Activated CD8-positive, alpha-beta T cell treated with anti-CD3 and anti-CD28 coated beads, Interleukin-2, amount 10 ng/mL, durations not matched to agents 7 days and 5 days (primary cell): ENCODE results near the gene HM13. TPM values are rescaled to one million over a fixed set of nuclear protein-coding genes. Genes with fewer than 3 reads are reported as not detected.
A peak's percentile ranks its signal among the peaks of the same experiment; 100 is the strongest.
"Not testable (repeated sequence)": the region's sequence is repeated elsewhere in the genome, so short reads cannot be mapped to it uniquely, and the experiment has no call there.

Experiments used
- ATAC-seq: fragments of 150-1000 bp; cut with Tn5 transposase; one replicate; pipeline ENCODE4 v1.10.0; 2021; ENCODE audit warnings: moderate library complexity
- CTCF ChIA-PET: fragments of 350-600 bp; sonication (Branson Sonifier 250); formaldehyde crosslinking; loops from one replicate; lab custom pipeline; 2021; ENCODE audit warnings: antibody characterized with exemption; lab: Charles Lee
- POLR2A ChIA-PET: fragments of 350-600 bp; sonication (Branson Sonifier 250); formaldehyde crosslinking; loops from one replicate; lab custom pipeline; 2021; ENCODE audit warnings: antibody characterized with exemption; lab: Charles Lee
- DNase-seq: peaks from one replicate; pipeline ENCODE4 v3.0.0-alpha.2; 2020
- H3K27ac Mint-ChIP-seq: one replicate; pipeline ENCODE4 v1.8.0; 2021; ENCODE audit warnings: mild to moderate bottlenecking, mixed read lengths
- H3K27me3 Mint-ChIP-seq: one replicate; pipeline ENCODE4 v1.8.0; 2021; ENCODE audit warnings: low read depth, mixed read lengths
- H3K36me3 Mint-ChIP-seq: one replicate; pipeline ENCODE4 v1.8.0; 2021; ENCODE audit warnings: low read depth, mixed read lengths
- H3K4me1 Mint-ChIP-seq: one replicate; pipeline ENCODE4 v1.8.0; 2021; ENCODE audit warnings: low read depth, mixed read lengths
- H3K4me3 Mint-ChIP-seq: one replicate; pipeline ENCODE4 v1.8.0; 2021; ENCODE audit warnings: mild to moderate bottlenecking, mixed read lengths
- H3K9me3 Mint-ChIP-seq: one replicate; pipeline ENCODE4 v1.8.0; 2022; ENCODE audit warnings: mixed read lengths; ENCODE audit not compliant: insufficient read depth
- total RNA-seq, 2 experiments: library from RNA; stranded (reverse); gene quantifications; one replicate each; pipeline ENCODE4 v1.2.3, GENCODE V29; 2021

The HM13 gene, protein sequence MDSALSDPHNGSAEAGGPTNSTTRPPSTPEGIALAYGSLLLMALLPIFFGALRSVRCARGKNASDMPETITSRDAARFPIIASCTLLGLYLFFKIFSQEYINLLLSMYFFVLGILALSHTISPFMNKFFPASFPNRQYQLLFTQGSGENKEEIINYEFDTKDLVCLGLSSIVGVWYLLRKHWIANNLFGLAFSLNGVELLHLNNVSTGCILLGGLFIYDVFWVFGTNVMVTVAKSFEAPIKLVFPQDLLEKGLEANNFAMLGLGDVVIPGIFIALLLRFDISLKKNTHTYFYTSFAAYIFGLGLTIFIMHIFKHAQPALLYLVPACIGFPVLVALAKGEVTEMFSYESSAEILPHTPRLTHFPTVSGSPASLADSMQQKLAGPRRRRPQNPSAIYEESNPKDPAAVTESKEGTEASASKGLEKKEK
- 100 to 1,000 TPM; 117 to 127 TPM for total RNA-seq

DNA sequence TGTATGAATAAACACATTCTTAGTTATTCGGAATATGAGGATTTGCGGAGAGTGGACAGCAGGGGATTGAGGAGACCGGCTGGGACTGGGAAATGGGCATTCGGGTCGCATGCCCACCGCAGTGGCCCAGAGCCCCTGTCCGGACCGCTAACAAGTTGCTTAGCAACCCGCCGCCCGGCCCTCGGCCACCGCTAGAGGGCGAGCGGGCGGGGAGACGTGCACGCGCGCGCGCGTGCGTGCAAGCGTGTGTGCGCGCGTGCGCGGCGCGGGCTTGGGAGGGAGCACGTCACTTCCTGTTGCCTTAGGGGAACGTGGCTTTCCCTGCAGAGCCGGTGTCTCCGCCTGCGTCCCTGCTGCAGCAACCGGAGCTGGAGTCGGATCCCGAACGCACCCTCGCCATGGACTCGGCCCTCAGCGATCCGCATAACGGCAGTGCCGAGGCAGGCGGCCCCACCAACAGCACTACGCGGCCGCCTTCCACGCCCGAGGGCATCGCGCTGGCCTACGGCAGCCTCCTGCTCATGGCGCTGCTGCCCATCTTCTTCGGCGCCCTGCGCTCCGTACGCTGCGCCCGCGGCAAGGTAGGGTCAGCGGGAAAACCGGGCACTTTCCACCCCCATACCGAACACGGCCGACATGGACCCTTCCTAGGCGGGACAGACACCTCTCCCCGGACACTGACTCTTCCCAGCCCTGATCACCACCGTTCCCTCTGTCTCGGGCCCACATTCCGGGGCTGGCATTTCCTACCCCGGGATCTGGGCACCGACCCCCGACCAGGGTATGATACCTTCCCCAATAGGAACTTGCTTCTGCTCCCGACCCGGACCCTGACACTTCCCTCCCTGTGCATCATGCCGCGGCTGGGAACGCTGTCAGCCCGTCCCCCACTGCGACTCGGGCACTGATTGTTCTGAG, at the start of gene HM13:
HM13 (plus strand) TSS at position 289 of the 918 bp plus-strand sequence; CDS start at position 399, 110 bp downstream.
- ATAC-seq (peak; percentile 81), DNase-seq (peak; percentile 91)
- H3K4me3 Mint-ChIP-seq: no peak within 1 kb of the TSS
- no peaks in the 10 kb centered on the region for H3K9me3 Mint-ChIP-seq
- ChIA-PET CTCF (interaction anchor here (0.7 to 2.9 kb wide), 5 partner anchors 8 to 98 kb away, joined by 4 to 21 read pairs (median 5); no protein-coding TSS in a partner anchor), POLR2A (no interaction called here)
- peaks cover 3% of the 10 kb centered on the region for H3K36me3 Mint-ChIP-seq
- peak within 1 kb of the TSS; percentile 14 for H3K27ac Mint-ChIP-seq
- H3K4me1 Mint-ChIP-seq: peaks cover 9% of the 10 kb centered on the region
- no peaks in the 10 kb centered on the region for H3K27me3 Mint-ChIP-seq

DNA sequence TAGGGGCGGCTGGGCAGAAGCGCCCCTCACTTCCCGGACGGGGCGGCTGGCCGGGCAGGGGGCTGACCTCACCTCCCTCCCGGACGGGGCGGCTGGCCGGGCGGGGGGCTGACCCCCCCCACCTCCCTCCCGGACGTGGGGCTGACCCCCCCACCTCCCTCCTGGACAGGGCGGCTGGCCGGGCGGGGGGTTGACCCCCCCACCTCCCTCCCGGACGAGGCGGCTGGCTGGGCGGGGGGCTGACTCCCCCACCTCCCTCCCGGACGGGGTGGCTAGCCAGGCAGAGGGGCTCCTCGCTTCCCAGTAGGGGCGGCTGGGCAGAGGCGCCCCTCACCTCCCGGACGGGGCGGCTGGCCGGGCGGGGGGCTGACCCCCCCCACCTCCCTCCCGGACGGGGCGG, 43.3 kb upstream of the HM13 start:
- ATAC-seq, CTCF ChIA-PET, H3K36me3 Mint-ChIP-seq, H3K4me1 Mint-ChIP-seq, H3K9me3 Mint-ChIP-seq, H3K4me3 Mint-ChIP-seq, POLR2A ChIA-PET, DNase-seq, H3K27ac Mint-ChIP-seq: not testable (repeated sequence)
- H3K27me3 Mint-ChIP-seq: peaks cover 19% of the 10 kb centered on the region

- H3K4me1 Mint-ChIP-seq: peaks cover 3% of the 10 kb centered on the region
- H3K9me3 Mint-ChIP-seq: no peaks in the 10 kb centered on the region
- POLR2A ChIA-PET: no interaction called here
- DNase-seq (no peak), ATAC-seq (no peak)
- CTCF ChIA-PET: interaction anchor here (2.6 kb wide), 1 partner anchor 30 kb away, joined by 7 read pairs; no protein-coding TSS in a partner anchor
- no peak overlapping the region for H3K27ac Mint-ChIP-seq
- no peaks in the 10 kb centered on the region for H3K36me3 Mint-ChIP-seq
- no peak overlapping the region for H3K4me3 Mint-ChIP-seq
- H3K27me3 Mint-ChIP-seq: peaks cover 32% of the 10 kb centered on the region
These were observed 41.6 kb upstream of the HM13 start for GRCh38 chr20:31472395-31473330.

- Mint-ChIP-seq H3K27me3 (peaks cover 40% of the 10 kb centered on the region), H3K27ac (no peak overlapping the region), H3K4me1 (peaks cover 3% of the 10 kb centered on the region), H3K4me3 (no peak overlapping the region), H3K9me3 (no peaks in the 10 kb centered on the region), H3K36me3 (no peaks in the 10 kb centered on the region)
- ATAC-seq: no peak
- CTCF ChIA-PET: interaction anchor here (2.6 kb wide), 1 partner anchor 29 kb away, joined by 7 read pairs; no protein-coding TSS in a partner anchor
- POLR2A ChIA-PET: no interaction called here
- no peak for DNase-seq
These were observed 40.7 kb upstream of the HM13 start for GRCh38 chr20:31473331-31474096.

DNA sequence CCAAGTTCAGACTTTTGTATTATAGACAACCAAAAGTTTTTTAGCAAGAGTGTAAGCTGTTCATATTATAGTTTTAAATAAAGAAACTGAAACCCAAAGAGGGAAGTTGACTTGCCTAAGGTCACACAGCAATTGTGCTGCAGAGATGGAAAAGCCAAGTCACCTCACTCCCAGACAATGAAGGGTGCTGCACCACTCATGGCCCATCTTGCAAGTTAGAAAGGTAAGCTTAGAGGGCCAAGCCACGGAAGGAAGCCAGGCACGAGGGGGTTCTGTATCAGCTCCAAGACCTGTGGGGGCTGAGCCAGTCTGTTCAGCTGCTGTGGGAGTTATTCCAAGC, 40.2 kb upstream of the HM13 start:
- no peaks in the 10 kb centered on the region for H3K9me3 Mint-ChIP-seq
- H3K4me3 Mint-ChIP-seq: no peak overlapping the region
- no peaks in the 10 kb centered on the region for H3K36me3 Mint-ChIP-seq
- H3K27me3 Mint-ChIP-seq: peaks cover 40% of the 10 kb centered on the region
- DNase-seq: no peak
- peaks cover 3% of the 10 kb centered on the region for H3K4me1 Mint-ChIP-seq
- CTCF ChIA-PET: interaction anchor here (2.6 kb wide), 1 partner anchor 29 kb away, joined by 7 read pairs; no protein-coding TSS in a partner anchor
- POLR2A ChIA-PET: no interaction called here
- no peak overlapping the region for H3K27ac Mint-ChIP-seq
- no peak for ATAC-seq

- Mint-ChIP-seq H3K27ac (no peak within 1 kb of the TSS), H3K4me3 (no peak within 1 kb of the TSS), H3K27me3 (peaks cover 40% of the 10 kb centered on the region), H3K9me3 (no peaks in the 10 kb centered on the region), H3K4me1 (peaks cover 3% of the 10 kb centered on the region), H3K36me3 (no peaks in the 10 kb centered on the region)
- CTCF ChIA-PET: interaction anchor here (2.6 kb wide), 1 partner anchor 28 kb away, joined by 7 read pairs; no protein-coding TSS in a partner anchor
- DNase-seq (no peak), ATAC-seq (no peak)
- POLR2A ChIA-PET: no interaction called here
These were observed 39.3 kb upstream of the HM13 start, which contains the start of the genes DEFB124 and REM1 for GRCh38 chr20:31474758-31475427. Gene DEFB124 (minus strand): TSS chr20:31475127. CDS start chr20:31473013, 2,114 bp downstream. Gene REM1 (plus strand): TSS chr20:31475288. CDS start chr20:31476446, 1,158 bp downstream.

DNA sequence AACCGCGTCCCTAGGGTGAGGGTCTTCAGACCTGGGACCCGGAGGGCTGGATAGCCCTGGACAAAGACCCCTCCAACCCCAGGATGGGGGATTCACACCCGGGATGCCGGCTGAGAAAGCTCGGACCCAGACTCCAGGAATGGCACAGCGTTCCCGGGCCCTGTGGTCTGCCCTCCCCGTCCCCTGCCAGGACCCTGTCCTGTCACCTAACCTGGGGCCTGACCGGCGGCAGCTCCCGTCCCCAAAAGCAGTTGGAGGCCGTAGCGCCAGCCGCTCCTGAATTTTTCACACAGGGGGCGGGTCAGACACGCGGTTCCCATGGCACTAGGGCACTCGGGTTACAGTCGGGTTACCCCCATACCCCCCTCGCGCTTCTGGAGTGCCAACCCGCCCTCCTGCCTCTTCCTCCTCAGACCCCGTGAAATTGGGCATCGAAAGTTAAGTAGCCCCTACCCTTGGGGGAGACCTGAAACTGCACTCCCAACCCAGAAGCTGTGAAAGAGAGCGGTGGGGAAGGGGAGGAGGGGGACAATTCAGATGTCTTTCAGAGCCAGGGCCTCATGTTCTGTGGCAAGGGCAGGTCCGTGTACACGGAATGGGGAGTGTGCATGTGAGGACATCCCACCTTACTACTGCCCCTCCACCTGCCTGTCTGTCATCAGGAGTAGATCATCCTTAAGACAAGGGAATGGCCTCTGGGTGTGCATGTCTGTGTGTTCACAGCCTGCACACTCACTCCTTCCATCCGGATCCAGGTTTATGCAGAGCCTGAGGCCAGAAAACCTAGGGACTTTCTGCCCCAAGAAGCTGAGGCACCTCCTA, 38.6 kb upstream of the HM13 start:
- Mint-ChIP-seq H3K9me3 (no peaks in the 10 kb centered on the region), H3K27ac (no peak overlapping the region), H3K36me3 (no peaks in the 10 kb centered on the region), H3K27me3 (peaks cover 40% of the 10 kb centered on the region), H3K4me1 (peaks cover 3% of the 10 kb centered on the region), H3K4me3 (no peak overlapping the region)
- CTCF ChIA-PET: no interaction called here
- no peak for ATAC-seq
- POLR2A ChIA-PET: no interaction called here
- no peak for DNase-seq

DNA sequence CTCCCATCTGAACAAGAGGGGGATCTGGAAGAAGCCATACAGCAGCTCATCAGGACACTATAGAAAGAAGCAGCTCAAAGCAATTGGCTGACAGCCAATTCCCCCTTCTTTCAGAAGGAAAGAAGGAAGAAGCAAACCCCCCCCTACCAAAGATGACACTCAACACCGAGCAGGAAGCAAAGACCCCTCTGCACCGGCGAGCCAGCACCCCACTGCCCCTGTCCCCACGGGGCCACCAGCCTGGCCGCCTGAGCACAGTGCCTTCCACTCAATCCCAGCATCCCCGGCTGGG, 38.0 kb upstream of the HM13 start:
- H3K4me1 Mint-ChIP-seq: peaks cover 3% of the 10 kb centered on the region
- H3K27ac Mint-ChIP-seq: no peak overlapping the region
- CTCF ChIA-PET: no interaction called here
- H3K9me3 Mint-ChIP-seq: no peaks in the 10 kb centered on the region
- ATAC-seq (no peak), DNase-seq (no peak)
- H3K4me3 Mint-ChIP-seq: no peak overlapping the region
- POLR2A ChIA-PET: no interaction called here
- H3K36me3 Mint-ChIP-seq: no peaks in the 10 kb centered on the region
- peaks cover 42% of the 10 kb centered on the region for H3K27me3 Mint-ChIP-seq

GRCh38 chr20:31476643-31477215, 37.5 kb upstream of the HM13 start:
- ATAC-seq: no peak
- DNase-seq: no peak
- Mint-ChIP-seq H3K27me3 (peaks cover 45% of the 10 kb centered on the region), H3K27ac (no peak overlapping the region), H3K36me3 (no peaks in the 10 kb centered on the region), H3K4me3 (no peak overlapping the region), H3K9me3 (no peaks in the 10 kb centered on the region), H3K4me1 (peaks cover 3% of the 10 kb centered on the region)
- CTCF ChIA-PET: no interaction called here
- POLR2A ChIA-PET: no interaction called here
